Measurements from ENCODE around the gene COG7. TPM values are rescaled to one million over a fixed set of nuclear protein-coding genes. Genes with fewer than 3 reads are reported as not detected.

COG7 gene
- total RNA-seq, 1 experiment from 2014 or later = 17.9 TPM

DNA sequence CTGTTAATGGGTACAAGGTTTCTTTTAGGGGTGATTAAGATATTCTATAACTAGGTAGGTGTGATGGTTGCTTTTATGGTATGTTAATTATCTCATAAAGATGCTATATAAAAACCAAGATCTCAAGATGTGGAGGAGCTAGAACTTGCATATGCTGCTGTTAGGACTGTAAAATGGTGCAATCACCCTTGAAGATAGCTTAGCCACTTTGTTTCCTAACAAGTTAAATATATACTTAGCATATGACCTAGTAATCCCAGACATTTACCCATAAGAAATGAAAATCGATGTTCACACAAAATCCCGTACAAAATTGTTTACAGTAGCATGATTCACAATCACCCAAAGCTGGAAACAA is 32.2 kb upstream of the COG7 start:
- Histone ChIP-seq H3T11ph (ENCODE audit: low read length) (no peak overlapping the region), H3K4ac (ENCODE audit: low read depth, low read length) (no peak overlapping the region), H2BK20ac (ENCODE audit: low read depth, low read length, poor library complexity, severe bottlenecking) (no peak overlapping the region), H3K4me2 (ENCODE audit: insufficient read depth, insufficient read length, low read length) (no peak overlapping the region), H4K20me1 (ENCODE audit: control insufficient read depth, insufficient read depth, insufficient read length) (no peaks in the 10 kb centered on the region), H2BK120ac (ENCODE audit: low read depth, low read length, poor library complexity, severe bottlenecking) (no peak overlapping the region), H3K56ac (ENCODE audit: insufficient read length, low read depth, low read length) (no peak overlapping the region), H3K18ac (ENCODE audit: insufficient read length, low read depth, low read length) (no peak overlapping the region), H4K91ac (ENCODE audit: insufficient read length, low read depth, low read length) (no peak overlapping the region), H4K5ac (ENCODE audit: insufficient read length, low read depth, low read length) (no peak overlapping the region), H3K79me1 (ENCODE audit: insufficient read depth, low read depth, low read length, poor library complexity, severe bottlenecking) (no peaks in the 10 kb centered on the region), H2BK5ac (ENCODE audit: insufficient read length, low read length) (no peak overlapping the region), H3K9me3 (ENCODE audit: control insufficient read depth, low read depth, low read length) (no peaks in the 10 kb centered on the region), H3K4me1 (ENCODE audit: insufficient read depth, low read length) (no peaks in the 10 kb centered on the region), H2AFZ (ENCODE audit: low read length) (no peak overlapping the region), H3K27me3 (ENCODE audit: insufficient read depth, low read length) (no peaks in the 10 kb centered on the region), H2AK5ac (ENCODE audit: insufficient read length, low read length) (no peak overlapping the region), H2BK12ac (ENCODE audit: insufficient read length, low read depth, low read length) (no peak overlapping the region), H3K23ac (ENCODE audit: insufficient read length, low read depth, low read length) (no peak overlapping the region), H3K23me2 (ENCODE audit: insufficient read length, low read depth, low read length, poor library complexity, severe bottlenecking) (no peaks in the 10 kb centered on the region), H3K27ac (ENCODE audit: insufficient read length, low read depth, low read length) (no peak overlapping the region), H2BK15ac (ENCODE audit: low read depth, low read length) (no peak overlapping the region), H4K8ac (replicated peaks; ENCODE audit: insufficient read length, low read depth, low read length) (no peak overlapping the region), H3K79me2 (ENCODE audit: insufficient read depth, low read length) (no peaks in the 10 kb centered on the region), H3K14ac (ENCODE audit: insufficient read depth, low read length) (no peak overlapping the region), H3K9ac (ENCODE audit: extremely low read depth, insufficient read length, low read length) (no peak overlapping the region)
- Mint-ChIP-seq H3K9me3 (no peaks in the 10 kb centered on the region), H3K4me1 (no peaks in the 10 kb centered on the region), H3K27ac (no peak overlapping the region), H3K4me3 (no peak overlapping the region), H3K27me3 (ENCODE audit: low read depth) (no peaks in the 10 kb centered on the region), H3K36me3 (ENCODE audit: insufficient read depth in 1 of 3, low read depth in 3 of 3) (peaks cover 64 to 94% (median 92%) of the 10 kb centered on the region in 3 experiments; a peak in 6 of 7 replicates)
- no CpG with 5 or more reads among the region's 2 CpGs for WGBS (ENCODE audit: extremely low coverage, insufficient read length, low lambda C conversion rate)
- DNase-seq = no peak
- TF ChIP-seq, protein P1, sequence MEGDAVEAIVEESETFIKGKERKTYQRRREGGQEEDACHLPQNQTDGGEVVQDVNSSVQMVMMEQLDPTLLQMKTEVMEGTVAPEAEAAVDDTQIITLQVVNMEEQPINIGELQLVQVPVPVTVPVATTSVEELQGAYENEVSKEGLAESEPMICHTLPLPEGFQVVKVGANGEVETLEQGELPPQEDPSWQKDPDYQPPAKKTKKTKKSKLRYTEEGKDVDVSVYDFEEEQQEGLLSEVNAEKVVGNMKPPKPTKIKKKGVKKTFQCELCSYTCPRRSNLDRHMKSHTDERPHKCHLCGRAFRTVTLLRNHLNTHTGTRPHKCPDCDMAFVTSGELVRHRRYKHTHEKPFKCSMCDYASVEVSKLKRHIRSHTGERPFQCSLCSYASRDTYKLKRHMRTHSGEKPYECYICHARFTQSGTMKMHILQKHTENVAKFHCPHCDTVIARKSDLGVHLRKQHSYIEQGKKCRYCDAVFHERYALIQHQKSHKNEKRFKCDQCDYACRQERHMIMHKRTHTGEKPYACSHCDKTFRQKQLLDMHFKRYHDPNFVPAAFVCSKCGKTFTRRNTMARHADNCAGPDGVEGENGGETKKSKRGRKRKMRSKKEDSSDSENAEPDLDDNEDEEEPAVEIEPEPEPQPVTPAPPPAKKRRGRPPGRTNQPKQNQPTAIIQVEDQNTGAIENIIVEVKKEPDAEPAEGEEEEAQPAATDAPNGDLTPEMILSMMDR (conservative IDR thresholded peaks at IDR 0.05) = no peak

Data from H9 (cell line).